Panc1 (cell line): ENCODE measurements around the gene RALGAPA1.

Source experiments
- CTCF ChIP-seq: fragments of 450-650 bp; IDR thresholded peaks from 2 replicates; pipeline ENCODE4 v1.5.1; 2017; ENCODE audit warnings: mild to moderate bottlenecking
- TCF7L2 ChIP-seq: IDR thresholded peaks from 2 replicates; pipeline ENCODE4 v1.6.1; 2011; ENCODE audit warnings: mild to moderate bottlenecking, low read depth, low read length, inconsistent platforms

GRCh38 chr14:35858521-35859209 lies 49.6 kb upstream of the RALGAPA1 start:
- TF ChIP-seq TCF7L2 (no peak), CTCF (no peak)
